MM.1S (cell line): ENCODE results near the gene PVR.

Source experiments
- DNase-seq: peaks from one replicate; pipeline ENCODE4 v3.0.0-alpha.2; 2015
- H2AFZ ChIP-seq: fragments of 300-600 bp; sonication (generic); 2 replicates; pipeline ENCODE4 v1.6.0; 2016; ENCODE audit warnings: antibody characterized with exemption, low read length
- H3F3A ChIP-seq: fragments of 300-600 bp; sonication (generic); 2 replicates; pipeline ENCODE4 v1.6.1; 2016; ENCODE audit warnings: mild to moderate bottlenecking, antibody characterized with exemption, low read length, moderate library complexity, mixed read lengths; ENCODE audit not compliant: insufficient read depth
- H3K27ac ChIP-seq: fragments of 300-600 bp; sonication (generic); 2 replicates; pipeline ENCODE4 v1.5.1; 2016; ENCODE audit warnings: mild to moderate bottlenecking, low read length
- H3K27me3 ChIP-seq: fragments of 300-600 bp; sonication (generic); replicated peaks from 2 replicates; pipeline ENCODE4 v1.6.0; 2016; ENCODE audit warnings: low read length; ENCODE audit not compliant: insufficient read depth
- H3K36me3 ChIP-seq: fragments of 300-600 bp; sonication (generic); replicated peaks from 2 replicates; pipeline ENCODE4 v1.6.1; 2016; ENCODE audit warnings: mild to moderate bottlenecking, low read length, mixed read lengths; ENCODE audit not compliant: insufficient read depth
- H3K4me1 ChIP-seq: fragments of 300-600 bp; sonication (generic); 2 replicates; pipeline ENCODE4 v1.6.1; 2016; ENCODE audit warnings: low read length, mixed read lengths
- H3K4me2 ChIP-seq: fragments of 300-600 bp; sonication (generic); 2 replicates; pipeline ENCODE4 v1.6.0; 2016; ENCODE audit warnings: low read depth, low read length
- H3K4me3 ChIP-seq: fragments of 300-600 bp; sonication (generic); 2 replicates; pipeline ENCODE4 v1.5.1; 2016; ENCODE audit warnings: low read length, mixed read lengths
- H3K79me2 ChIP-seq: fragments of 300-600 bp; sonication (generic); 2 replicates; pipeline ENCODE4 v1.6.1; 2016; ENCODE audit warnings: mixed run types, low read length, mixed read lengths
- H3K9ac ChIP-seq: fragments of 300-600 bp; sonication (generic); 2 replicates; pipeline ENCODE4 v1.6.1; 2016; ENCODE audit warnings: low read length, mixed read lengths
- H3K9me2 ChIP-seq: fragments of 300-600 bp; sonication (generic); replicated peaks from 2 replicates; pipeline ENCODE4 v1.6.1; 2016; ENCODE audit warnings: mild to moderate bottlenecking, low read length, mixed read lengths; ENCODE audit not compliant: insufficient read depth
- H3K9me3 ChIP-seq: fragments of 300-600 bp; sonication (generic); replicated peaks from 2 replicates; pipeline ENCODE4 v1.6.1; 2016; ENCODE audit warnings: mild to moderate bottlenecking, low read length, mixed read lengths; ENCODE audit not compliant: insufficient read depth
- H4K20me1 ChIP-seq: fragments of 300-600 bp; sonication (generic); 2 replicates; pipeline ENCODE4 v1.6.1; 2016; ENCODE audit warnings: mild to moderate bottlenecking, low read length, moderate library complexity, mixed read lengths; ENCODE audit not compliant: insufficient read depth
- EZH2 ChIP-seq: fragments of 300-600 bp; sonication (generic); optimal IDR thresholded peaks from 2 replicates; pipeline ENCODE3; 2017; ENCODE audit warnings: low read depth, mild to moderate bottlenecking, antibody characterized with exemption, low read length, mixed read lengths
- EZH2phosphoT487 ChIP-seq: fragments of 300-600 bp; sonication (generic); IDR thresholded peaks from 2 replicates; pipeline ENCODE4 v1.6.1; 2018; ENCODE audit warnings: antibody characterized with exemption, low read length
- TF ChIP-seq, protein P1 (sequence below): fragments of 300-600 bp; sonication (generic); IDR thresholded peaks from 2 replicates; pipeline ENCODE4 v1.5.1; 2016; ENCODE audit warnings: antibody characterized with exemption, low read length, mixed read lengths

PVR gene

DNA sequence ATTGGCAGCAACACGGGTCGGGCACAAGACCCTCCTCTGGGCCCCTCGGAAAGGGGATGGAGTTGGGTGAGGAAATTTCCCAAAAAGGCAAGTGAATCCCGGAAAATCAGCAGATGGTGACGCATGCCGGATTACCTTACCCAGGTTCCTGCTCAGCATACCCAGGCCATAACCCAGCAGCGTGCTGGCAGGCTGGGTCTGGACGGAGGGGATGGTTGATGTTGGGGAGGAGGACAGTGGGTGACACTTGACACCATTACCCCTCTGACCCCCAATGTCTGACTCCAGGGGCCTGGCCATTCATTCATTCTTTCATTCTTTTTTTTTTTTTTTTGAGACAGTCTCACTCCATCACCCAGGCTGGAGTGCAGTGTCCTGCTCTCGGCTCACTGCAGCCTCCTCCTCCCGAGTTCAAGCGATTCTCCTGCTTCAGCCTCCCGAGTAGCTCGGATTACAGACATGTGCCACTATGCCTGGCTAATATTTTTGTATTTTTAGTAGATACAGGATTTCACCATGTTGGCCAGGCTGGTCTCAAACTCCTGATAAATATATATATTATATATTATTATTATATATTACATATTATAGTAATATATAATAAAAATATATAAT is 799 bp downstream of the PVR start:
- Histone ChIP-seq H4K20me1 (no peaks in the 10 kb centered on the region), H3K27me3 (no peaks in the 10 kb centered on the region), H3K4me3 (peak overlapping the region; percentile 93), H3K4me1 (no peaks in the 10 kb centered on the region), H3K4me2 (peak overlapping the region; percentile 94), H3K9ac (peak overlapping the region; percentile 58), H3K79me2 (peaks cover 6% of the 10 kb centered on the region), H3K27ac (no peak overlapping the region), H2AFZ (peak overlapping the region; percentile 94), H3F3A (no peaks in the 10 kb centered on the region), H3K9me3 (no peaks in the 10 kb centered on the region), H3K36me3 (no peaks in the 10 kb centered on the region), H3K9me2 (no peaks in the 10 kb centered on the region)
- TF ChIP-seq, protein P1, sequence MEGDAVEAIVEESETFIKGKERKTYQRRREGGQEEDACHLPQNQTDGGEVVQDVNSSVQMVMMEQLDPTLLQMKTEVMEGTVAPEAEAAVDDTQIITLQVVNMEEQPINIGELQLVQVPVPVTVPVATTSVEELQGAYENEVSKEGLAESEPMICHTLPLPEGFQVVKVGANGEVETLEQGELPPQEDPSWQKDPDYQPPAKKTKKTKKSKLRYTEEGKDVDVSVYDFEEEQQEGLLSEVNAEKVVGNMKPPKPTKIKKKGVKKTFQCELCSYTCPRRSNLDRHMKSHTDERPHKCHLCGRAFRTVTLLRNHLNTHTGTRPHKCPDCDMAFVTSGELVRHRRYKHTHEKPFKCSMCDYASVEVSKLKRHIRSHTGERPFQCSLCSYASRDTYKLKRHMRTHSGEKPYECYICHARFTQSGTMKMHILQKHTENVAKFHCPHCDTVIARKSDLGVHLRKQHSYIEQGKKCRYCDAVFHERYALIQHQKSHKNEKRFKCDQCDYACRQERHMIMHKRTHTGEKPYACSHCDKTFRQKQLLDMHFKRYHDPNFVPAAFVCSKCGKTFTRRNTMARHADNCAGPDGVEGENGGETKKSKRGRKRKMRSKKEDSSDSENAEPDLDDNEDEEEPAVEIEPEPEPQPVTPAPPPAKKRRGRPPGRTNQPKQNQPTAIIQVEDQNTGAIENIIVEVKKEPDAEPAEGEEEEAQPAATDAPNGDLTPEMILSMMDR: no peak
- TF ChIP-seq EZH2phosphoT487: no peak
- no peak for TF ChIP-seq EZH2
- DNase-seq: no peak

DNA sequence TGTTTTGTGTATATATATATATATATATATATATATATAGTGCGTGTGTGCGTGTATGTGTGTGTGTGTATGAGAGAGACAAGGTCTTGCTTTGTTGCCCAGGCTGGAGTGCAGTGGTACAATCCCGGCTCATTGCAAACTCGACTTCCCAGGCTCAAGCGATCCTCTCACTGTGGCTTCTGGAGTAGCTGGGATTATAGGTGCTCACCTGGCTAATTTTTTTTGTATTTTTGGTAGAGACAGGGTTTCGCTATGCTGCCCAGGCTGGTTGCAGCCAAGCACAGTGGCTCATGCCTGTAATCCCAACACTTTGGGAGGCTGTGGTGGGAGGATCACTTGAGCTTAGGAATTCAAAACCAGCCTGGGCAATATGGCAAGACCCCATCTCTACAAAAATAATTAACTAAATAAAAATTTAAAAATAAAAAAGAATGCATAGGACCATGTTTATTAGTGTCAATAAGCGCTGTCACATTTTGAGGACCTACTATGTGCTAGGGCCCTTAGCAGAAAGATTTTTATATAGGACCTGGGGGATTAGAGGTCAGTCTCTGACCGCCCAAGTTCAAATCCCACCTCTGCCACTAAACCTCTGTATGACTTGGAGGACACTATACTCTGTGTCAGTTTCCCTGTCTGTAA is 1.8 kb downstream of the PVR start:
- Histone ChIP-seq H3F3A (no peaks in the 10 kb centered on the region), H3K9ac (no peak overlapping the region), H3K9me3 (no peaks in the 10 kb centered on the region), H3K79me2 (peaks cover 6% of the 10 kb centered on the region), H3K4me1 (no peaks in the 10 kb centered on the region), H3K27me3 (no peaks in the 10 kb centered on the region), H3K4me3 (no peak overlapping the region), H2AFZ (no peak overlapping the region), H3K36me3 (no peaks in the 10 kb centered on the region), H3K4me2 (no peak overlapping the region), H4K20me1 (no peaks in the 10 kb centered on the region), H3K9me2 (no peaks in the 10 kb centered on the region), H3K27ac (no peak overlapping the region)
- TF ChIP-seq EZH2 (no peak), EZH2phosphoT487 (no peak)
- TF ChIP-seq, protein P1: no peak
- DNase-seq: no peak

DNA sequence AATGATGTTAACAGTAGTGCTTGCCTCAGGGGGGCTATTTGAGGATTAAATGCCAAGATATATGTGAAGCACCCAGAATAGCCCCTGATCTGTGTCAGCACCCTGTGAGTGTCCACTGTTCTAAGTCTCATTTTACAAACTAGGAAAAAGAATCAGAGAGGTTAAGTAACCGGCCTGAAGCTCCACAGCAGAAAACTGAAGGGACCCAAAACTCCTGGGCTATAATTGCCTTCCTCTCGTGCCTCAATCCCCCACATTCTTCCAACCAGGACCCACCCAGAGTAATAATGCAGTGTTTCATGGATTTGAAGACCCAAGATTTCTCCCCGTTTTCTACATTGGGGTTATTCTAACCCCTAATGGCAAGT is 2.3 kb downstream of the PVR start:
- Histone ChIP-seq H3K9ac (no peak overlapping the region), H3K27me3 (no peaks in the 10 kb centered on the region), H4K20me1 (no peaks in the 10 kb centered on the region), H3K27ac (no peak overlapping the region), H3K4me1 (no peaks in the 10 kb centered on the region), H3K36me3 (no peaks in the 10 kb centered on the region), H3K9me2 (no peaks in the 10 kb centered on the region), H2AFZ (no peak overlapping the region), H3K4me2 (no peak overlapping the region), H3F3A (no peaks in the 10 kb centered on the region), H3K9me3 (no peaks in the 10 kb centered on the region), H3K79me2 (peaks cover 6% of the 10 kb centered on the region), H3K4me3 (no peak overlapping the region)
- DNase-seq: no peak
- TF ChIP-seq EZH2: no peak
- TF ChIP-seq, protein P1: no peak
- no peak for TF ChIP-seq EZH2phosphoT487
